HUES6 (cell line): ENCODE data around the gene TNNI3.
"Not testable (repeated sequence)": the region's sequence is repeated elsewhere in the genome, so short reads cannot be mapped to it uniquely, and the experiment has no call there.

Experiments
- H3K27ac ChIP-seq: 2 replicates; pipeline ENCODE4 v1.7.0; 2013; ENCODE audit warnings: low read depth, mild to moderate bottlenecking, low read length, inconsistent platforms
- H3K27me3 ChIP-seq: 2 replicates; pipeline ENCODE4 v1.6.1; 2013; ENCODE audit warnings: low read length; ENCODE audit not compliant: control insufficient read depth, insufficient read depth
- H3K36me3 ChIP-seq: 2 replicates; pipeline ENCODE4 v1.6.1; 2013; ENCODE audit warnings: low read length; ENCODE audit not compliant: control insufficient read depth, insufficient read depth
- H3K4me1 ChIP-seq: 2 replicates; pipeline ENCODE4 v1.6.1; 2013; ENCODE audit warnings: low read length; ENCODE audit not compliant: control insufficient read depth, insufficient read depth
- H3K4me3 ChIP-seq: 2 replicates; pipeline ENCODE4 v1.5.1; 2013; ENCODE audit warnings: low read depth, low read length
- H3K9ac ChIP-seq: one replicate; pipeline ENCODE4 v1.6.1; 2013; ENCODE audit warnings: mild to moderate bottlenecking, low read length
- H3K9me3 ChIP-seq: 2 replicates; pipeline ENCODE4 v1.6.1; 2013; ENCODE audit warnings: low read depth, low read length; ENCODE audit not compliant: control insufficient read depth, insufficient read depth

The TNNI3 gene

GRCh38 chr19:55107252-55107651 is 50.3 kb downstream of the TNNI3 start:
- not testable (repeated sequence) for H3K4me1 ChIP-seq, H3K4me3 ChIP-seq, H3K27me3 ChIP-seq, H3K9ac ChIP-seq, H3K27ac ChIP-seq, H3K9me3 ChIP-seq
- H3K36me3 ChIP-seq = peaks cover 27% of the 10 kb centered on the region

- Histone ChIP-seq H3K9me3 (0 out of 2 replicates have a peak, but pooled peaks cover 3% of the 10 kb centered on the region), H3K4me1 (no peaks in the 10 kb centered on the region), H3K27me3 (no peaks in the 10 kb centered on the region), H3K27ac (no peak overlapping the region), H3K4me3 (no peak overlapping the region), H3K9ac (no peak overlapping the region), H3K36me3 (peaks cover 32% of the 10 kb centered on the region)
Observed at GRCh38 chr19:55106591-55106990, 50.9 kb downstream of the TNNI3 start.

- no peaks in the 10 kb centered on the region for H3K27me3 ChIP-seq
- no peak overlapping the region for H3K9ac ChIP-seq
- no peak overlapping the region for H3K4me3 ChIP-seq
- 0 out of 2 replicates have a peak, but pooled peaks cover 3% of the 10 kb centered on the region for H3K9me3 ChIP-seq
- peaks cover 34% of the 10 kb centered on the region for H3K36me3 ChIP-seq
- no peak overlapping the region for H3K27ac ChIP-seq
- no peaks in the 10 kb centered on the region for H3K4me1 ChIP-seq
Observed at GRCh38 chr19:55105237-55105636, 52.3 kb downstream of the TNNI3 start.

GRCh38 chr19:55103190-55103589 is 54.3 kb downstream of the TNNI3 start:
- no peak overlapping the region for H3K4me3 ChIP-seq
- H3K27ac ChIP-seq = no peak overlapping the region
- H3K4me1 ChIP-seq = no peaks in the 10 kb centered on the region
- peaks cover 21% of the 10 kb centered on the region for H3K36me3 ChIP-seq
- H3K27me3 ChIP-seq = no peaks in the 10 kb centered on the region
- 0 out of 2 replicates have a peak, but pooled peaks cover 3% of the 10 kb centered on the region for H3K9me3 ChIP-seq
- no peak overlapping the region for H3K9ac ChIP-seq
